Psoas muscle (tissue), 8 donors: ENCODE measurements around the gene STX1B. TPM values are rescaled to one million over a fixed set of nuclear protein-coding genes. Genes with fewer than 3 reads are reported as not detected.
"Not testable (repeated sequence)": the region's sequence is repeated elsewhere in the genome, so short reads cannot be mapped to it uniquely, and the experiment has no call there.

Experiments used
- ATAC-seq, 4 donors: fragments of 200-7000 bp; cut with Tn5 transposase; one replicate each; pipeline ENCODE4 v1.9.1; 2020; ENCODE audit warnings: moderate library complexity in 3 of 4, mild to moderate bottlenecking in 2 of 4
- DNase-seq, 2 donors: peaks; one replicate each; pipeline ENCODE4 v3.0.0-alpha.2; 2020
- H3K27ac ChIP-seq: fragments of 200-600 bp; one replicate; pipeline ENCODE4 v1.8.0; 2022
- H3K27me3 ChIP-seq, 3 donors: fragments of 200-600 bp in 1 of 3; one replicate each; pipeline versions ENCODE4 v1.6.1 to v1.8.0; 2013 to 2022; ENCODE audit warnings: low read length in 2 of 3, mild to moderate bottlenecking in 2 of 3, moderate library complexity in 1 of 3; ENCODE audit not compliant: insufficient read depth in 3 of 3
- H3K36me3 ChIP-seq, 2 donors: fragments of 200-600 bp in 1 of 2; one replicate each; pipeline versions ENCODE4 v1.6.1 to v1.8.0; 2013 to 2022; ENCODE audit warnings: low read depth in 1 of 2, mild to moderate bottlenecking in 1 of 2, moderate library complexity in 1 of 2; ENCODE audit not compliant: insufficient read depth in 1 of 2
- H3K4me1 ChIP-seq: fragments of 200-600 bp; one replicate; pipeline ENCODE4 v1.8.0; 2022
- H3K4me3 ChIP-seq: fragments of 200-600 bp; one replicate; pipeline ENCODE4 v1.8.0; 2022; ENCODE audit warnings: mild to moderate bottlenecking
- H3K9me3 ChIP-seq: fragments of 200-600 bp; one replicate; pipeline ENCODE4 v1.8.0; 2022
- WGBS, 3 donors: extraction: QIAGEN DNeasy Blood & Tissue Kit; methylation state at CpG; one replicate each; pipeline versions ENCODE4 v1.1.6 to v1.1.7; 2013; 5-methylcytosine and 5-hydroxymethylcytosine counted together
- intact Hi-C, 2 donors: fragments of 100-400 bp; cut with DNase I; formaldehyde crosslinking; loops; one replicate each; pipeline versions ENCODE4 v1.11.0 to v1.14.2; 2022
- polyA plus RNA-seq, 3 donors: library from polyadenylated mRNA; stranded (reverse); fragments of 200-250 nt; gene quantifications; one replicate each; pipeline ENCODE4 v1.2.3, GENCODE V29; 2013
- total RNA-seq, 4 donors: library from RNA; stranded (reverse); fragmentation: NEBNext Ultra II Directional in 2 of 4; extraction: Animal tissue kit (Norgen Biotek cat#: 25700) in 2 of 4; gene quantifications; one replicate each; pipeline versions ENCODE4 v1.2.1 to v1.2.4, GENCODE V29; 2021 to 2023
- TF ChIP-seq, protein P1 (sequence below): fragments of 200-600 bp; IDR thresholded peaks from one replicate; pipeline ENCODE4 v1.8.0; 2022; ENCODE audit warnings: antibody characterized with exemption
- donor health status: healthy with polysubstance abuse.
- donor health status: DM: no; HTN: no; CAD: no; lungs with moderate emphysema.
- donor health status: Bipolar disorder and iron deficiency.
- donor health status: healthy.
- donor health status: DM: yes; HTN: yes; CAD: no.
- donor health status: DM: no; HTN: no; CAD: no.
- donor health status: DM: no; HTN: no; CAD: no.
- donor health status: DM: yes; HTN: yes; CAD: no.

STX1B gene
- total and polyA plus RNA-seq, 7 donors, result 0.04 to 0.64 (median 0.12) TPM; not detected in 1

DNA sequence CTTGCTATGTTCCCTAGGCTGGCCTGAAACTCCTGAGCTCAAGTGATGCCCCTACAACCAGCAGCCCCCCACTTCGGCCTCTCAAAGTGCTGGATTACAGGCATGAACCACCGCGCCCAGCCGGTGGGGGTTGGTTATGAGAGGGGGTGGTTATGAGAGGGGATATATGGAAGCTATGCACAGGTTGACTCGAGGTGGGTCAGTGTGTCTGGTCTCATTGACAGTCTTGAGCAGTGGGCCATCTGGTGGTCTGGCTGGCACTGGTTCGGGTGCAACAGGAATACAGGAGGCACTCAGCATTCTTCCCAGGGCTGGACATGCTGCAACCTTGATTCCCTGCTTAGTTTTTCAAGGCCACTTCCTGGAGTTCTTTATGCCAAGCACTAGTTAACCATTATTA is 5.6 kb upstream of the STX1B start:
- Histone ChIP-seq H3K36me3 (no peaks in the 10 kb centered on the region), H3K27me3 (peaks cover 0 to 30% (median 23%) of the 10 kb centered on the region in 3 donors), H3K4me3 (no peak overlapping the region), H3K4me1 (no peaks in the 10 kb centered on the region), H3K9me3 (no peaks in the 10 kb centered on the region), H3K27ac (no peak overlapping the region)
- 61 to 65% (median 63%) methylated on average over 6 of the region's 6 CpGs for WGBS, 3 donors
- ATAC-seq (no peak), DNase-seq (no peak)
- intact Hi-C loops, result no loop called here
- TF ChIP-seq, protein P1, sequence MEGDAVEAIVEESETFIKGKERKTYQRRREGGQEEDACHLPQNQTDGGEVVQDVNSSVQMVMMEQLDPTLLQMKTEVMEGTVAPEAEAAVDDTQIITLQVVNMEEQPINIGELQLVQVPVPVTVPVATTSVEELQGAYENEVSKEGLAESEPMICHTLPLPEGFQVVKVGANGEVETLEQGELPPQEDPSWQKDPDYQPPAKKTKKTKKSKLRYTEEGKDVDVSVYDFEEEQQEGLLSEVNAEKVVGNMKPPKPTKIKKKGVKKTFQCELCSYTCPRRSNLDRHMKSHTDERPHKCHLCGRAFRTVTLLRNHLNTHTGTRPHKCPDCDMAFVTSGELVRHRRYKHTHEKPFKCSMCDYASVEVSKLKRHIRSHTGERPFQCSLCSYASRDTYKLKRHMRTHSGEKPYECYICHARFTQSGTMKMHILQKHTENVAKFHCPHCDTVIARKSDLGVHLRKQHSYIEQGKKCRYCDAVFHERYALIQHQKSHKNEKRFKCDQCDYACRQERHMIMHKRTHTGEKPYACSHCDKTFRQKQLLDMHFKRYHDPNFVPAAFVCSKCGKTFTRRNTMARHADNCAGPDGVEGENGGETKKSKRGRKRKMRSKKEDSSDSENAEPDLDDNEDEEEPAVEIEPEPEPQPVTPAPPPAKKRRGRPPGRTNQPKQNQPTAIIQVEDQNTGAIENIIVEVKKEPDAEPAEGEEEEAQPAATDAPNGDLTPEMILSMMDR, result no peak

DNA sequence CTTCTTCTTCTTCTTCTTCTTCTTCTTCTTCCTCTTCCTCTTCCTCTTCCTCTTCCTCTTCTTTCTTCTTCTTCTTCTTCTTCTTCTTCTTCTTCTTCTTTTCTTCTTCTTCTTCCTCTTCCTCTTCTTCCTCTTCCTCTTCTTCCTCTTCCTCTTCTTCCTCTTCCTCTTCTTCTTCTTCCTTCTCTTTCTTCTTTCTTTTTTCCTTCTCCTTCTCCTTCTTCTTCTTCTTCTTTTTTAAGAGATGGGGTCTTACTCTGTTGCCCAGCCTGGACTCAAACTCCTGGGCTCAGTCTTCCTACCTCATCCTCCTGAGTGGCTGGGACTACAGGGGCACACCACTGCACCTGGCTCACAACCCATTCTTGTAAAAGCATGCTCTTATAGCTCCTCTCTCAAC is 2.9 kb upstream of the STX1B start:
- H3K36me3 ChIP-seq, H3K4me3 ChIP-seq, H3K9me3 ChIP-seq, ATAC-seq, DNase-seq, intact Hi-C loops, H3K4me1 ChIP-seq, H3K27ac ChIP-seq: not testable (repeated sequence)
- H3K27me3 ChIP-seq, result peaks cover 0 to 50% (median 33%) of the 10 kb centered on the region in 3 donors

DNA sequence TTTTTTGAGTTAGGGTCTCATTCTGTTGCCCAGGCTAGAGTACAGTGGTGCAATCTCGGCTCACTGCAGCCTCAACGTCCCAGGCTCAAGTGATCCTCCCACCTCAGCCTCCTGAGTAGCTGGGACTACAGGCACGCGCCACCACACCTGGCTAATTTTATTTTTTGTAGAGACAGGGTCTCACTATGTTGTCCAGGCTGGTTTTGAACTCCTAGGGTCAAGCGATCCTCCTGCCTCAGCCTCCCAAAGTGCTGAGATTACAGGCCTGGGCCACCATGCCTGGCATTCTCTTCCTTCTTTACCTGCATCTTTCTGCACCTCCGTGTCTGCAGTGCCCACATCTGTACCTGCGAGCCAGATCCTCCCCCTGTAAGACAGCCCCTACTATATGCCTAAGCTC is 1.4 kb upstream of the STX1B start:
- ATAC-seq, H3K9me3 ChIP-seq, intact Hi-C loops, H3K4me3 ChIP-seq, H3K4me1 ChIP-seq, DNase-seq, H3K36me3 ChIP-seq, H3K27ac ChIP-seq: not testable (repeated sequence)
- 79 to 84% (median 83%) methylated on average over 7 of the region's 7 CpGs for WGBS, 3 donors
- H3K27me3 ChIP-seq, result peaks cover 0 to 56% (median 32%) of the 10 kb centered on the region in 3 donors

DNA sequence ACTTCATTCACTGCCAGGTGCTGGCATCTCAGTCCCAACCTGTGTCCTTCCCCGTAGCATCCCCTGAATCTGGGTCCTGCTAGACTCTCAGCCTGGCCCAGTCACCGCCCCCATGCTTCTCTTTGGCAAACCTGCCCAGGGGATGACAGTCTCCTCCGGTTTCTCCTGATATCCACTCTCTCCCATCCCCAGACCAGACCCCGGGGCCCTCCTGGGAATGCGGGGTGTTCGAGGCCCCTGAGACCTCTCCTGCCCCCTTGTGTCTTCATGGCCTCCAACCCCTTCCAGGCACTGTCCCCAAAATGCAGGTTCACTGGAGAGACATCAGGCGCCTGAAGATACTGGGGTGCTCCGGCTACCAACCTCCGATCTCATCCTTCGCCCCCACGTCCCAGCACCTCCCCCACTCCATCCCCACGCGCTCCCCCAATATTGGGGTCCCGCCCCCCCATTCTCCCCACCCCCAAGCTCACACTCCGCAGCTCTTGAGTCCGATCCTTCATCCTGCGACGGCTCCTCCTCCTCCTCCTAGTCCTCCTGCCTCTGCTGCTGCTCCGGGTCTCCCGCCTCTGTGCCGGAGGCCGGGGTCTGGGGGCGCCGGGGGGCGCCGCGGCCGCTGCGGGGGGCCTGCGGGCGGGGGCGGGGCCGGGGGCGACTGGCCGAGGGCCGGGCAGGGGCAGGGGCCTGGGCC is 399 bp downstream of the STX1B start:
- Histone ChIP-seq H3K27ac (no peak overlapping the region), H3K4me3 (no peak overlapping the region), H3K4me1 (no peaks in the 10 kb centered on the region), H3K36me3 (no peaks in the 10 kb centered on the region), H3K9me3 (no peaks in the 10 kb centered on the region), H3K27me3 (peaks cover 0 to 52% (median 27%) of the 10 kb centered on the region in 3 donors)
- WGBS, 3 donors, result 12 to 14% (median 12%) methylated on average over 31 to 36 of the region's 36 CpGs
- TF ChIP-seq, protein P1, result no peak
- ATAC-seq, result no peak
- intact Hi-C loops, result no loop called here
- DNase-seq, result no peak

DNA sequence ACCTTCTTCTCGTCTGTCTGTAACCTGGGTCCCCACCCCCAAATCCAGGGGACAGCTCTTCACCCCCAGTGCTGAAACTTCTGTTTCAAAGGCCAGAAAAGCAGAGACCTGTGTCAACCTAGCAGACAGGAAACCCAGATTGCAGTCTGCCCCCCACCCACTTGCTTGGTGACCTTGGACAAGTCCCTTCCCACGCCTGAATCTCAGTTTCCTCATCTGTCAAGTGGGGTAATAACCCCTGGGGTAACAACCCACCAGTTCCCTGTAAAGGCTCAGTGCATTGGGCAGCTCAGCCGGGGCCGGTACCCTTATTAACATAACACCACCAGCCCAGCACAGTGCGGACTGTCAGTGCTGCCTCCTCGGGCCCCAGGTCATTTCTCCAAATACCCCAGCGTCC is 1.3 kb downstream of the STX1B start:
- no peak for DNase-seq
- Histone ChIP-seq H3K27ac (no peak overlapping the region), H3K9me3 (no peaks in the 10 kb centered on the region), H3K4me3 (no peak overlapping the region), H3K27me3 (peaks cover 0 to 50% (median 25%) of the 10 kb centered on the region in 3 donors), H3K4me1 (no peaks in the 10 kb centered on the region), H3K36me3 (no peaks in the 10 kb centered on the region)
- intact Hi-C loops, result no loop called here
- ATAC-seq, result no peak
- TF ChIP-seq, protein P1, result no peak
- WGBS, 3 donors, result 72 to 86% (median 84%) methylated on average over 7 of the region's 7 CpGs

DNA sequence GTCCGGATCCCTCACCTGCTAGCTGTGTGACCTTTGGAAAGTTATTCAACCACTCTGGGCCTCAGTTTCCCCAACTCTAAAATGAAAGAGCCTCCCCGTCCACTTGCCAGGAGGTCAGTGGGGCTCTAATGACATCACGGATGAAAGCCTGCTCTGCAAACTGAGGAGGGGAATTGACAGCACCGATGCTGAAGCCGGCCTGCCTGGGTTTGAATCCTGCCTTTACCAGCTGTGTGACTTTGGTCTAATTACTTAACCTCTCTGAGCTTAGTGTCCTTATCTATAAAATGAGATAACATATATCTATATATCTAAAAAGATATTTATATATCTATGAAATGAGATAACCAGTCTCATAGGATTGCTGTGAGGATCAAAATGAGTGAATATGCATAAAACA is 1.9 kb downstream of the STX1B start:
- TF ChIP-seq, protein P1, result no peak
- Histone ChIP-seq H3K36me3 (no peaks in the 10 kb centered on the region), H3K27ac (no peak overlapping the region), H3K27me3 (peaks cover 0 to 50% (median 22%) of the 10 kb centered on the region in 3 donors), H3K4me3 (no peak overlapping the region), H3K9me3 (no peaks in the 10 kb centered on the region), H3K4me1 (no peaks in the 10 kb centered on the region)
- intact Hi-C loops, result no loop called here
- no peak for DNase-seq
- 82 to 86% (median 85%) methylated on average over 5 of the region's 5 CpGs for WGBS, 3 donors
- ATAC-seq, result no peak
